ENCODE measurements around the gene MAN2A2. TPM values are rescaled to one million over a fixed set of nuclear protein-coding genes. Genes with fewer than 3 reads are reported as not detected.

Gene MAN2A2
- total and polyA plus RNA-seq, 7 experiments from 2014 or later = 7.1 to 171 (median 132) TPM

DNA sequence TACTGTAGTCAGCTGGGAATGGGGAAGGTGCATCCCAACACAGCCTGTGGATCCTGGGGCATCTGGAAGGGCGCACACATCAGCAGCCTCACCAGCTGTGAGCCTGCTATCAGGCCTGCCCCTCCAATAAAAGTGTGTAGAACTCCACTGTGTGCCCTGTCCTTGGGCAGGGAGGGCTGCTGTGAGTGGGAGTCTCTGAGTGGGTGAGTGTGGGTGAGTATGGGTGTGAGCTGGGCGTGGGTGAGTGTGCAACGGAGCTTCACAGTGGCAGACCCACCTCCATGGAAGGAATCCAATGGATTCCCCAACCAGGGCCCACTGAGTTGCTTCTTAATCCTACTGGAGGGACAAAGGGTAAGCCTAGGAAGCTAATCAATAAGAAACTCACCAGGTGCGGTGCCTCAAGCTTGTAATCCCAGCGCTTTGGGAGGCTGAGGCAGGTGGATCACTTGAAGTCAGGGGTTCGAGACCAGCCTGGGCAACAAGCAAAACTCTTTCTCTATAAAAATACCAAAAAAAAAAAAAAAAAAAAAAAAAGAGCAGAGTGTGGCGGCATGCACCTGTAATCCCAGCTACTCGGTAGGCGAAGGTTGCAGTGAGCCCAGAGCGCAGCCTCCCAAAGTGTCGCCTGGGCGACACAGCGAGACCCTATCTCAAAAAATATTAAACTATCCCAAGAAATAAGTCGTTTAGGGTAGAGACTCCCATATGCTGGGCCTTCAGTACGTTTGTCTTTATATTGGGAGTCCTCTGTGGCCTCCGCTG is 51.0 kb downstream of the MAN2A2 start:
- no peaks in the 10 kb centered on the region for H3K27me3 ChIP-seq (ENCODE audit: control insufficient read depth in 2 of 2, insufficient read depth in 2 of 2, low read length in 2 of 2)
- CTCF ChIA-PET = interaction anchor here (2.6 to 7.7 kb wide), 2 partner anchors 22 to 79 kb away, joined by 12 to 67 read pairs; partner anchors contain the start of genes HDDC3 and UNC45A
- H3K4me1 Mint-ChIP-seq = peaks cover 0 to 24% (median 13%) of the 10 kb centered on the region in 7 donors
- H3K36me3 Mint-ChIP-seq = peaks cover 0 to 22% (median 4%) of the 10 kb centered on the region in 5 donors
- ATAC-seq = no peak
- H3K9me3 Mint-ChIP-seq = no peaks in the 10 kb centered on the region
- peak overlapping the region; percentile 100 for H3K4me3 ChIP-seq (ENCODE audit: low read length)
- POLR2A ChIA-PET = interaction anchor here (0.7 to 9.2 kb wide), 9 partner anchors 8 to 51 kb away, joined by 3 to 119 read pairs (median 4); partner anchors contain the start of genes HDDC3, MAN2A2 and UNC45A
- no peaks in the 10 kb centered on the region for H3K9me3 ChIP-seq (ENCODE audit: control insufficient read depth in 2 of 3, low read length in 3 of 3)
- H3K36me3 ChIP-seq (ENCODE audit: control insufficient read depth in 2 of 3, insufficient read depth in 3 of 3, low read length in 3 of 3) = peaks cover 0 to 47% (median 4%) of the 10 kb centered on the region in 3 experiments
- DNase-seq = no peak
- intact Hi-C loops (cut with micrococcal nuclease) = loop anchor here (1.0 to 10.0 kb wide), 5 partner anchors 19 to 901 kb away; partner anchors contain the start of genes PRC1 (in 2 of the 2), UNC45A (in 2 of the 2), BLM (in 1 of the 2) and SLCO3A1 (in 1 of the 2)
- peak overlapping the region; percentile 76 to 96 (median 94) for H3K27ac Mint-ChIP-seq
- H3K27ac ChIP-seq (ENCODE audit: low read depth, low read length) = peak overlapping the region; percentile 98
- H3K27me3 Mint-ChIP-seq = no peaks in the 10 kb centered on the region
- H3K4me1 ChIP-seq (ENCODE audit: control insufficient read depth in 2 of 2, insufficient read depth in 2 of 2, low read length in 2 of 2) = peaks cover 10 to 15% of the 10 kb centered on the region in 2 donors
- peak overlapping the region; percentile 81 to 90 (median 87) for H3K4me3 Mint-ChIP-seq

GRCh38 chr15:90954712-90955623 is 51.9 kb downstream of the MAN2A2 start, which contains the start of gene RCCD1:
Gene RCCD1 (plus strand): TSS chr15:90954884. CDS start chr15:90956735, 1,851 bp downstream.
- peak; percentile 98 for ATAC-seq
- ChIA-PET CTCF (interaction anchor here (2.6 to 7.7 kb wide), 3 partner anchors 22 to 94 kb away, joined by 12 to 67 read pairs (median 13); partner anchors contain the start of genes HDDC3 and UNC45A), POLR2A (interaction anchor here (1.0 to 9.2 kb wide), 9 partner anchors 8 to 67 kb away, joined by 3 to 119 read pairs (median 4); partner anchors contain the start of genes HDDC3, MAN2A2 and UNC45A)
- Mint-ChIP-seq H3K4me1 (peaks cover 6 to 24% (median 12%) of the 10 kb centered on the region in 7 donors), H3K9me3 (no peaks in the 10 kb centered on the region), H3K27me3 (no peaks in the 10 kb centered on the region), H3K4me3 (peak within 1 kb of the TSS; percentile 81 to 90 (median 87)), H3K36me3 (peaks cover 0 to 26% (median 4%) of the 10 kb centered on the region in 5 donors), H3K27ac (peak within 1 kb of the TSS; percentile 76 to 96 (median 94))
- peak within 1 kb of the TSS; percentile 98 for H3K27ac ChIP-seq (ENCODE audit: low read depth, low read length)
- peaks cover 10 to 15% of the 10 kb centered on the region in 2 donors for H3K4me1 ChIP-seq (ENCODE audit: control insufficient read depth in 2 of 2, insufficient read depth in 2 of 2, low read length in 2 of 2)
- peak within 1 kb of the TSS; percentile 100 for H3K4me3 ChIP-seq (ENCODE audit: low read length)
- intact Hi-C loops (cut with micrococcal nuclease) = loop anchor here (1.0 to 10.0 kb wide), 6 partner anchors 20 to 900 kb away; partner anchors contain the start of genes PRC1 (in 2 of the 2), UNC45A (in 2 of the 2), BLM (in 1 of the 2) and SLCO3A1 (in 1 of the 2)
- no peaks in the 10 kb centered on the region for H3K27me3 ChIP-seq (ENCODE audit: control insufficient read depth in 2 of 2, insufficient read depth in 2 of 2, low read length in 2 of 2)
- DNase-seq = peak; percentile 67 to 90 (median 85)
- no peaks in the 10 kb centered on the region for H3K9me3 ChIP-seq (ENCODE audit: control insufficient read depth in 2 of 3, low read length in 3 of 3)
- peaks cover 0 to 42% (median 0%) of the 10 kb centered on the region in 3 experiments for H3K36me3 ChIP-seq (ENCODE audit: control insufficient read depth in 2 of 3, insufficient read depth in 3 of 3, low read length in 3 of 3)

DNA sequence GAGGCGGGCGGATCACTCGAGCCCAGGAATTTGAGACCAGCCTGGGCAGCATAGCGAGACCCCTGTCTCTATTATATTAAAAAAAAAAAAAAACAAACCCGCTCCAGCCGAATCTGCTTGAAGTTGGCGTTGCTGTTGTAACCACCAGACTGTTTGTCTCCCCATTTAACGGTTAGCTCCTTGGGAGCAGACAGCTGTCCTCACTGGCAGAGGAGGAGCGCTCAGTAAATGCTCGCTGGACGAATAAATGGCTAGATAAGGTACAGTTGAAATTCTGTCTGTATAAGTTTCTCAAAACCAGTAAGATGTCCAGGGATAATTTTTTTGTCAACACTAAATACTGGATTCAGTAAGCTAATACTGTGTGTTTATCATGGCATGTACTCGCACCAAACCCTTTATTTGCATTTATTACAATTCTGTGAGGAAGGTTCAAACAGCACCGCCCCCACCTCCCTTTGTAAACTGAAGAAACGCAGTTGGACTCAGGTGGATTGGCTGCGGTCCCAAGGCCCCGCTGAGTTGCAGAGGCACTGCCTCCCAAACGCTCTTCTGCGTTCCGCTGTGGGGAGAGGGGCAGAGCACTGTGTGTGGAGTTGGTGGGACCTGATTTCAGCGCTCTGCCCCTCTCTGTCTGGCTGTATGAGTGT is 52.6 kb downstream of the MAN2A2 start:
- H3K4me3 Mint-ChIP-seq = peak overlapping the region; percentile 71 to 90 (median 86)
- peak overlapping the region in 6 of 9 donors; percentile 21 to 96 (median 67) for H3K27ac Mint-ChIP-seq
- peaks cover 10 to 15% of the 10 kb centered on the region in 2 donors for H3K4me1 ChIP-seq (ENCODE audit: control insufficient read depth in 2 of 2, insufficient read depth in 2 of 2, low read length in 2 of 2)
- peaks cover 6 to 24% (median 12%) of the 10 kb centered on the region in 7 donors for H3K4me1 Mint-ChIP-seq
- no peaks in the 10 kb centered on the region for H3K27me3 ChIP-seq (ENCODE audit: control insufficient read depth in 2 of 2, insufficient read depth in 2 of 2, low read length in 2 of 2)
- DNase-seq (no peak), ATAC-seq (no peak)
- POLR2A ChIA-PET = interaction anchor here (1.1 to 9.2 kb wide), 4 partner anchors 22 to 74 kb away, joined by 3 to 119 read pairs (median 4); partner anchors contain the start of genes HDDC3, MAN2A2 and UNC45A
- peaks cover 0 to 29% (median 4%) of the 10 kb centered on the region in 5 donors for H3K36me3 Mint-ChIP-seq
- H3K4me3 ChIP-seq (ENCODE audit: low read length) = peak overlapping the region; percentile 100
- no peaks in the 10 kb centered on the region for H3K27me3 Mint-ChIP-seq
- no peak overlapping the region for H3K27ac ChIP-seq (ENCODE audit: low read depth, low read length)
- no peaks in the 10 kb centered on the region for H3K9me3 ChIP-seq (ENCODE audit: control insufficient read depth in 2 of 3, low read length in 3 of 3)
- H3K36me3 ChIP-seq (ENCODE audit: control insufficient read depth in 2 of 3, insufficient read depth in 3 of 3, low read length in 3 of 3) = peaks cover 0 to 41% (median 0%) of the 10 kb centered on the region in 3 experiments
- no peaks in the 10 kb centered on the region for H3K9me3 Mint-ChIP-seq
- CTCF ChIA-PET = interaction anchor here (2.6 to 7.7 kb wide), 3 partner anchors 23 to 94 kb away, joined by 12 to 67 read pairs (median 13); partner anchors contain the start of genes HDDC3 and UNC45A
- intact Hi-C loops (cut with micrococcal nuclease) = loop anchor here (1.0 to 10.0 kb wide), 5 partner anchors 67 to 899 kb away; partner anchors contain the start of genes SLCO3A1 (in 1 of the 2) and VPS33B (in 1 of the 2)

DNA sequence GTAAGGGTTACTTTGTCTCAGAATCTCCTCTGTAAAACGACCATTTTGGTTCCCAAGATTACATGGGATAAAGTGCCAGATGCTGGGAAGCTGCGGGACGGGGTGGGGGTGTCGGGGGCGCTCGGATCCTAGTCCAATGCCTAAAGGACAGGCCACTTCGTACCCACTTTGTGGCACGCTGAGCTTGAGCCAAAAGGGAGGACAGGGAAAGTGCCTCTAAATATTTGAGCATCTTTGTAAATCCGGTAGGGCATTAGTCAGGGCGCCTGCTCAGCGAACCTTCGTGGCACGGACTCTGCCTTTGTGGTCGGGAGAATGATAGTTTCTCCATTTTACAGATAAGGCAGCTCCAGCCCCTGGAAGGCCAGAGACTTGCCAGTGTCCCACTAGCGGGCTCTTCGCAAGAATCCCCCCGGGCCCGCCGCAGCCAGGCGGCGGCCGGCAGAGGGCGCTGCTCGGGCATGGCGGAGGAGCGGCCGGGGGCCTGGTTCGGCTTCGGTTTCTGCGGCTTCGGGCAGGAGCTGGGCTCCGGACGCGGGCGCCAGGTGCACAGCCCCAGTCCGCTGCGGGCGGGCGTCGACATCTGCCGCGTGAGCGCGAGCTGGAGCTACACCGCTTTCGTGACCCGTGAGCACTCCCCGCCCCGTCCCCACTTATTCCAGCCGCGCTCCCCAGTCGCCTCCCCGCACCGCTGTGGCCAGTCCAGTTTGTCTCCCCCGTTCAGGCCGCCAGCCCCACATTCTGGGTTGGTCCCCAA is 53.4 kb downstream of the MAN2A2 start:
- Mint-ChIP-seq H3K4me3 (peak overlapping the region; percentile 45 to 88 (median 78)), H3K4me1 (peaks cover 6 to 24% (median 12%) of the 10 kb centered on the region in 7 donors), H3K27ac (peak overlapping the region in 5 of 9 donors; percentile 14 to 96 (median 47)), H3K9me3 (no peaks in the 10 kb centered on the region), H3K27me3 (no peaks in the 10 kb centered on the region), H3K36me3 (peaks cover 5 to 31% (median 10%) of the 10 kb centered on the region in 5 donors)
- peaks cover 0 to 41% (median 0%) of the 10 kb centered on the region in 3 experiments for H3K36me3 ChIP-seq (ENCODE audit: control insufficient read depth in 2 of 3, insufficient read depth in 3 of 3, low read length in 3 of 3)
- H3K4me1 ChIP-seq (ENCODE audit: control insufficient read depth in 2 of 2, insufficient read depth in 2 of 2, low read length in 2 of 2) = peaks cover 10 to 15% of the 10 kb centered on the region in 2 donors
- intact Hi-C loops (cut with micrococcal nuclease) = loop anchor here (1.0 to 10.0 kb wide), 4 partner anchors 77 to 898 kb away; partner anchors contain the start of gene SLCO3A1 (in 1 of the 2)
- ATAC-seq (peak; percentile 23), DNase-seq (peak; percentile 10 to 74 (median 48))
- H3K4me3 ChIP-seq (ENCODE audit: low read length) = peak overlapping the region; percentile 19
- H3K27me3 ChIP-seq (ENCODE audit: control insufficient read depth in 2 of 2, insufficient read depth in 2 of 2, low read length in 2 of 2) = no peaks in the 10 kb centered on the region
- peak overlapping the region; percentile 31 for H3K27ac ChIP-seq (ENCODE audit: low read depth, low read length)
- ChIA-PET POLR2A (interaction anchor here (0.5 to 9.2 kb wide), 4 partner anchors 23 to 237 kb away, joined by 3 to 119 read pairs (median 3); partner anchors contain the start of genes HDDC3 and UNC45A), CTCF (interaction anchor here (1.0 to 7.7 kb wide), 4 partner anchors 18 to 93 kb away, joined by 4 to 67 read pairs (median 12); partner anchors contain the start of genes HDDC3 and UNC45A)
- no peaks in the 10 kb centered on the region for H3K9me3 ChIP-seq (ENCODE audit: control insufficient read depth in 2 of 3, low read length in 3 of 3)
